Ishikawa (cell line): ENCODE results near the gene KDM4D.

Experiments
- EGR1 ChIP-seq: IDR thresholded peaks from 2 replicates; pipeline ENCODE4 v1.6.1; 2012
- EP300 ChIP-seq: IDR thresholded peaks from 2 replicates; pipeline ENCODE4 v1.6.1; 2012; ENCODE audit warnings: borderline replicate concordance
- MAX ChIP-seq: IDR thresholded peaks from 2 replicates; pipeline ENCODE4 v1.6.1; 2012
- RAD21 ChIP-seq: IDR thresholded peaks from 2 replicates; pipeline ENCODE4 v1.6.1; 2012; ENCODE audit warnings: low read depth
- REST ChIP-seq: IDR thresholded peaks from 2 replicates; pipeline ENCODE4 v1.6.1; 2012; ENCODE audit warnings: low read depth, mild to moderate bottlenecking
- TAF1 ChIP-seq: IDR thresholded peaks from 2 replicates; pipeline ENCODE4 v1.6.1; 2012; ENCODE audit warnings: low read depth, mild to moderate bottlenecking
- TCF12 ChIP-seq: IDR thresholded peaks from 2 replicates; pipeline ENCODE4 v1.6.1; 2012; ENCODE audit warnings: low read depth
- USF1 ChIP-seq: IDR thresholded peaks from 2 replicates; pipeline ENCODE4 v1.6.1; 2012
- YY1 ChIP-seq: IDR thresholded peaks from 2 replicates; pipeline ENCODE4 v1.6.1; 2012; ENCODE audit warnings: low read depth

- TF ChIP-seq MAX (no peak), REST (no peak), EP300 (no peak), TCF12 (no peak), USF1 (no peak), TAF1 (no peak), RAD21 (no peak), EGR1 (no peak), YY1 (no peak)
These were observed 18.8 kb upstream of the KDM4D start for GRCh38 chr11:94954753-94955152.
